Measurements from ENCODE around the gene C12orf43.

DNA sequence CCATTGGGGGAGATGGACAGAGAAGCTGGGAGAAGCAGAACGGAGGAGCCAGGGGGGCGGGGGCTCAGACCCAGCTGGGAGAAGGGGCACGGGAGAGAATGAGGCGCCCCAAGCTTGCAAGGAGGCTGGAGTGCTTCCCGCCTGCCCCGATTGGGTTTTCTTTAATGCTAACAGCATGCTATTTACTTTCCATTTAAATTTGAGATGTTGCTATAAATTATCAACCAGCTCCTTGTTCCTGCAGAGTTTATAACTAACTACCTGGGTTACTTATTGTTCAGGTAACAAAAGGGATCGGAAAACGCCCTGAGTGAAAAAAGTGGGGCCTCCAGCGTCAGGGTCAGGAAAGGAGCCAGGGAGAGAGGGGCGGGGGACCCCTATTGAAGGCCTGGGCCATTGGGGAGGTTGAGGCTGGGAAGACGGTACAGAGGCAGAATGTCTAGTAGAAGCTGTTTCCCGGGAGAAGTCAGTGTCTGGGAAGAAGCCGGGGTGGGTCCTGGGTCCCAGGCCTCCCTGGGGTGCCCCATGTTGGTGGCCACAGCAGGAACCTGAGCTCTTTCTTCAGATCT, 35.4 kb downstream of the C12orf43 start:
- TF ChIP-seq, protein P1, sequence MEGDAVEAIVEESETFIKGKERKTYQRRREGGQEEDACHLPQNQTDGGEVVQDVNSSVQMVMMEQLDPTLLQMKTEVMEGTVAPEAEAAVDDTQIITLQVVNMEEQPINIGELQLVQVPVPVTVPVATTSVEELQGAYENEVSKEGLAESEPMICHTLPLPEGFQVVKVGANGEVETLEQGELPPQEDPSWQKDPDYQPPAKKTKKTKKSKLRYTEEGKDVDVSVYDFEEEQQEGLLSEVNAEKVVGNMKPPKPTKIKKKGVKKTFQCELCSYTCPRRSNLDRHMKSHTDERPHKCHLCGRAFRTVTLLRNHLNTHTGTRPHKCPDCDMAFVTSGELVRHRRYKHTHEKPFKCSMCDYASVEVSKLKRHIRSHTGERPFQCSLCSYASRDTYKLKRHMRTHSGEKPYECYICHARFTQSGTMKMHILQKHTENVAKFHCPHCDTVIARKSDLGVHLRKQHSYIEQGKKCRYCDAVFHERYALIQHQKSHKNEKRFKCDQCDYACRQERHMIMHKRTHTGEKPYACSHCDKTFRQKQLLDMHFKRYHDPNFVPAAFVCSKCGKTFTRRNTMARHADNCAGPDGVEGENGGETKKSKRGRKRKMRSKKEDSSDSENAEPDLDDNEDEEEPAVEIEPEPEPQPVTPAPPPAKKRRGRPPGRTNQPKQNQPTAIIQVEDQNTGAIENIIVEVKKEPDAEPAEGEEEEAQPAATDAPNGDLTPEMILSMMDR (IDR thresholded peaks at IDR 0.05), result no peak
- TF ChIP-seq EZH2 (IDR thresholded peaks at IDR 0.05), result no peak
